IgD-negative memory B cell (primary cell): ENCODE results near the gene OR2J2. TPM values are rescaled to one million over a fixed set of nuclear protein-coding genes. Genes with fewer than 3 reads are reported as not detected.
"Not testable (repeated sequence)": the region's sequence is repeated elsewhere in the genome, so short reads cannot be mapped to it uniquely, and the experiment has no call there.

Source experiments
- H3K27ac Mint-ChIP-seq, 3 donors: one replicate each; pipeline ENCODE4 v1.8.0; 2020 to 2022; ENCODE audit warnings: mild to moderate bottlenecking in 3 of 3, mixed read lengths in 3 of 3, moderate library complexity in 1 of 3
- H3K27me3 Mint-ChIP-seq: one replicate; pipeline ENCODE4 v1.8.0; 2021; ENCODE audit warnings: mixed read lengths
- H3K36me3 Mint-ChIP-seq: one replicate; pipeline ENCODE4 v1.8.0; 2020; ENCODE audit warnings: mild to moderate bottlenecking, mixed read lengths
- H3K4me1 Mint-ChIP-seq, 3 donors: one replicate each; pipeline ENCODE4 v1.8.0; 2020 to 2022; ENCODE audit warnings: mixed read lengths in 3 of 3, mild to moderate bottlenecking in 1 of 3
- H3K4me3 Mint-ChIP-seq, 4 donors: one replicate each; pipeline ENCODE4 v1.8.0; 2020 to 2022; ENCODE audit warnings: mild to moderate bottlenecking in 4 of 4, mixed read lengths in 4 of 4, moderate library complexity in 3 of 4
- H3K9me3 Mint-ChIP-seq, 3 donors: one replicate each; pipeline ENCODE4 v1.8.0; 2020 to 2021; ENCODE audit warnings: mixed read lengths in 3 of 3, mild to moderate bottlenecking in 1 of 3
- polyA plus RNA-seq: library from polyadenylated mRNA; unstranded; fragments of 300-500 nt; fragmentation: Illumina TruSeq; gene quantifications from one replicate; pipeline ENCODE4 v1.2.3, GENCODE V29; 2021

Gene OR2J2
- polyA plus RNA-seq, 1 donor from 2014 or later, result not detected

GRCh38 chr6:29188659-29189058, 18.0 kb downstream of the OR2J2 start:
- not testable (repeated sequence) for H3K36me3 Mint-ChIP-seq, H3K4me3 Mint-ChIP-seq, H3K4me1 Mint-ChIP-seq, H3K27ac Mint-ChIP-seq
- Mint-ChIP-seq H3K27me3 (peaks cover 13% of the 10 kb centered on the region), H3K9me3 (peaks cover 4 to 13% (median 11%) of the 10 kb centered on the region in 3 donors)

GRCh38 chr6:29200767-29201662, 30.3 kb downstream of the OR2J2 start:
- Mint-ChIP-seq H3K27ac (no peak overlapping the region), H3K4me3 (no peak overlapping the region), H3K9me3 (peaks cover 0 to 4% (median 0%) of the 10 kb centered on the region in 3 donors), H3K36me3 (no peaks in the 10 kb centered on the region), H3K27me3 (peaks cover 4% of the 10 kb centered on the region), H3K4me1 (peaks cover 0 to 6% (median 1%) of the 10 kb centered on the region in 3 donors)

- Mint-ChIP-seq H3K36me3 (no peaks in the 10 kb centered on the region), H3K4me3 (no peak overlapping the region), H3K4me1 (peaks cover 0 to 6% (median 1%) of the 10 kb centered on the region in 3 donors), H3K27me3 (peaks cover 4% of the 10 kb centered on the region), H3K27ac (no peak overlapping the region), H3K9me3 (peaks cover 0 to 2% (median 0%) of the 10 kb centered on the region in 3 donors)
Measured at GRCh38 chr6:29201966-29202365, 31.3 kb downstream of the OR2J2 start.

- Mint-ChIP-seq H3K27ac (no peak overlapping the region), H3K4me1 (no peaks in the 10 kb centered on the region), H3K27me3 (peaks cover 4% of the 10 kb centered on the region), H3K9me3 (no peaks in the 10 kb centered on the region), H3K4me3 (no peak overlapping the region), H3K36me3 (no peaks in the 10 kb centered on the region)
Measured at GRCh38 chr6:29211488-29211887, 40.8 kb downstream of the OR2J2 start.

- no peak overlapping the region for H3K4me3 Mint-ChIP-seq
- H3K27ac Mint-ChIP-seq, result no peak overlapping the region
- peaks cover 0 to 1% (median 0%) of the 10 kb centered on the region in 3 donors for H3K4me1 Mint-ChIP-seq
- H3K9me3 Mint-ChIP-seq, result peaks cover 0 to 2% (median 0%) of the 10 kb centered on the region in 3 donors
- no peaks in the 10 kb centered on the region for H3K36me3 Mint-ChIP-seq
- peaks cover 6% of the 10 kb centered on the region for H3K27me3 Mint-ChIP-seq
Measured at GRCh38 chr6:29216528-29216927, 45.8 kb downstream of the OR2J2 start.

- not testable (repeated sequence) for H3K36me3 Mint-ChIP-seq, H3K27me3 Mint-ChIP-seq, H3K27ac Mint-ChIP-seq, H3K4me3 Mint-ChIP-seq, H3K9me3 Mint-ChIP-seq, H3K4me1 Mint-ChIP-seq
Measured at GRCh38 chr6:29217242-29217641, 46.5 kb downstream of the OR2J2 start.

- H3K4me3 Mint-ChIP-seq, H3K36me3 Mint-ChIP-seq, H3K4me1 Mint-ChIP-seq, H3K27ac Mint-ChIP-seq, H3K27me3 Mint-ChIP-seq, H3K9me3 Mint-ChIP-seq: not testable (repeated sequence)
Measured at GRCh38 chr6:29218056-29218455, 47.3 kb downstream of the OR2J2 start.

Other genes starting within 250 kb of the OR2J2 start
- gene TRIM27, start 246.9 kb upstream of the OR2J2 start, polyA plus RNA-seq, result 60.1 TPM
- not detected for gene ZNF311, start 165.6 kb upstream of the OR2J2 start, polyA plus RNA-seq
- gene OR2W1, start 125.7 kb upstream of the OR2J2 start, polyA plus RNA-seq, result not detected
- gene OR2B3, start 83.6 kb upstream of the OR2J2 start, polyA plus RNA-seq, result not detected
- not detected for gene OR2J1, start 71.4 kb upstream of the OR2J2 start, polyA plus RNA-seq
- gene OR2J3, start 62.8 kb upstream of the OR2J2 start, polyA plus RNA-seq, result not detected
- gene OR14J1, start 130.8 kb downstream of the OR2J2 start, polyA plus RNA-seq, result not detected
- gene OR5V1, start 198.0 kb downstream of the OR2J2 start, polyA plus RNA-seq, result not detected
- not detected for gene OR12D3, start 204.4 kb downstream of the OR2J2 start, polyA plus RNA-seq
- gene OR12D2, start 224.7 kb downstream of the OR2J2 start, polyA plus RNA-seq, result not detected
- gene OR12D1, start 244.0 kb downstream of the OR2J2 start, polyA plus RNA-seq, result not detected